Pancreas (tissue), 10 donors: ENCODE data around the gene TBX4. TPM values are rescaled to one million over a fixed set of nuclear protein-coding genes. Genes with fewer than 3 reads are reported as not detected.

Experiments used
- ATAC-seq, 4 donors: fragments of 200-7000 bp; cut with Tn5 transposase; one replicate each; pipeline versions ENCODE4 v1.8.0 to v1.9.1; 2020; ENCODE audit warnings: mild to moderate bottlenecking in 4 of 4, moderate library complexity in 4 of 4
- DNase-seq, 6 donors: peaks; one replicate each; pipeline ENCODE4 v3.0.0-alpha.2; 2020
- FAIRE-seq: peaks from 2 replicates; lab custom pipeline; 2012; peaks lifted over from hg19 to GRCh38; lab: Jason Lieb, UNC
- H3K27ac ChIP-seq, 4 donors: fragments of 200-600 bp; sonication (generic); 1 replicate in 3 of 4; 2 replicates in 1 of 4; pipeline versions ENCODE4 v1.5.0 to v1.8.0; 2020
- H3K27me3 ChIP-seq, 4 donors: fragments of 200-600 bp; one replicate each; pipeline ENCODE4 v1.8.0; 2021
- H3K36me3 ChIP-seq, 3 donors: fragments of 200-600 bp; sonication (generic) in 1 of 3; one replicate each; pipeline versions ENCODE4 v1.5.0 to v1.8.0; 2020 to 2021
- H3K4me1 ChIP-seq, 3 donors: fragments of 200-600 bp; one replicate each; pipeline ENCODE4 v1.8.0; 2021
- H3K4me3 ChIP-seq, 4 donors: fragments of 200-600 bp; sonication (generic) in 2 of 4; one replicate each; pipeline versions ENCODE4 v1.5.0 to v1.8.0; 2020 to 2021
- H3K9me3 ChIP-seq, 4 donors: fragments of 200-600 bp; one replicate each; pipeline ENCODE4 v1.8.0; 2021
- CTCF ChIP-seq, 4 donors: fragments of 200-600 bp; sonication (generic) in 3 of 4; IDR thresholded peaks; one replicate each; pipeline versions ENCODE4 v1.5.0 to v1.8.0; 2021; ENCODE audit warnings: antibody characterized with exemption in 4 of 4
- WGBS, 2 donors: extraction: QIAGEN DNeasy Blood & Tissue Kit; methylation state at CpG; one replicate each; pipeline ENCODE4 v1.1.7; 2013; 5-methylcytosine and 5-hydroxymethylcytosine counted together
- intact Hi-C, 3 donors: fragments of 100-400 bp; cut with DNase I; formaldehyde crosslinking; loops; one replicate each; pipeline versions ENCODE4 v1.11.1 to v1.14.2; 2022
- polyA plus RNA-seq, 2 donors: library from polyadenylated mRNA; stranded (reverse); fragments of 200-250 nt; gene quantifications; one replicate each; pipeline ENCODE4 v1.2.3, GENCODE V29; 2013
- total RNA-seq, 6 donors: library from RNA; stranded (reverse); fragmentation: NEBNext Ultra II Directional in 4 of 6; extraction: Animal tissue kit (Norgen Biotek cat#: 25700) in 4 of 6; gene quantifications; one replicate each; pipeline versions ENCODE4 v1.2.1 to v1.2.4, GENCODE V29; 2021 to 2023
- donor health status: healthy with polysubstance abuse.
- donor health status: DM: no; HTN: no; CAD: no; lungs with moderate emphysema.
- donor health status: DM: no; HTN: no; CAD: no.
- donor health status: control.
- donor health status: control.
- donor health status: Bipolar disorder and iron deficiency.
- donor health status: DM: yes; HTN: yes; CAD: no.
- donor health status: DM: no; HTN: no; CAD: no.
- donor health status: DM: no; HTN: no; CAD: no.
- donor health status: DM: yes; HTN: yes; CAD: no.

The TBX4 gene
- total and polyA plus RNA-seq, 8 donors = not detected

- H3K4me1 ChIP-seq = peaks cover 0 to 10% (median 6%) of the 10 kb centered on the region in 3 donors
- 14 to 15% methylated on average over 66 to 71 of the region's 71 CpGs for WGBS, 2 donors
- DNase-seq (peak in 2 of 6 donors; percentile 60 to 72), ATAC-seq (no peak), FAIRE-seq (no peak)
- no peaks in the 10 kb centered on the region for H3K36me3 ChIP-seq
- no peaks in the 10 kb centered on the region for H3K9me3 ChIP-seq
- peak overlapping the region in 1 of 4 donors; percentile 11 for H3K4me3 ChIP-seq
- H3K27ac ChIP-seq = no peak overlapping the region
- intact Hi-C loops = no loop called here
- H3K27me3 ChIP-seq = peaks cover 0 to 42% (median 8%) of the 10 kb centered on the region in 4 donors
- TF ChIP-seq CTCF (IDR thresholded peaks at IDR 0.05) = no peak
Measured at GRCh38 chr17:61404913-61405685, 47.1 kb upstream of the TBX4 start.

- DNase-seq = peak in 3 of 6 donors; percentile 21 to 70 (median 58)
- no peak for TF ChIP-seq CTCF (IDR thresholded peaks at IDR 0.05)
- intact Hi-C loops = no loop called here
- peaks cover 0 to 9% (median under 1%) of the 10 kb centered on the region in 3 donors for H3K4me1 ChIP-seq
- no peak for ATAC-seq
- FAIRE-seq = no peak
- WGBS, 2 donors = 57 to 60% methylated on average over 37 of the region's 37 CpGs
- no peaks in the 10 kb centered on the region for H3K36me3 ChIP-seq
- peak overlapping the region in 1 of 4 donors; percentile 3 for H3K27ac ChIP-seq
- peak overlapping the region in 1 of 4 donors; percentile 11 for H3K4me3 ChIP-seq
- peaks cover 0 to 42% (median 10%) of the 10 kb centered on the region in 4 donors for H3K27me3 ChIP-seq
- H3K9me3 ChIP-seq = no peaks in the 10 kb centered on the region
Measured at GRCh38 chr17:61405686-61406536, 46.3 kb upstream of the TBX4 start.

- H3K27ac ChIP-seq = no peak overlapping the region
- no peak for TF ChIP-seq CTCF (IDR thresholded peaks at IDR 0.05)
- H3K4me3 ChIP-seq = no peak overlapping the region
- FAIRE-seq (no peak), DNase-seq (no peak), ATAC-seq (no peak)
- no peaks in the 10 kb centered on the region for H3K36me3 ChIP-seq
- H3K4me1 ChIP-seq = peaks cover 0 to 12% (median under 1%) of the 10 kb centered on the region in 3 donors
- intact Hi-C loops = no loop called here
- H3K27me3 ChIP-seq = peaks cover 0 to 38% (median 12%) of the 10 kb centered on the region in 4 donors
- H3K9me3 ChIP-seq = no peaks in the 10 kb centered on the region
- WGBS, 2 donors = 50 to 58% methylated on average over 1 of the region's 1 CpG
Measured at GRCh38 chr17:61406537-61406845, 45.7 kb upstream of the TBX4 start.

- Histone ChIP-seq H3K4me3 (no peak overlapping the region), H3K27me3 (peaks cover 0 to 32% (median 12%) of the 10 kb centered on the region in 4 donors), H3K9me3 (no peaks in the 10 kb centered on the region), H3K36me3 (no peaks in the 10 kb centered on the region), H3K4me1 (peaks cover 0 to 12% (median 5%) of the 10 kb centered on the region in 3 donors), H3K27ac (no peak overlapping the region)
- no peak for TF ChIP-seq CTCF (IDR thresholded peaks at IDR 0.05)
- intact Hi-C loops = no loop called here
- 45 to 69% methylated on average over 8 of the region's 8 CpGs for WGBS, 2 donors
- peak in 1 of 6 donors; percentile 49 for DNase-seq
- FAIRE-seq = no peak
- no peak for ATAC-seq
Measured at GRCh38 chr17:61406971-61407911, 45.0 kb upstream of the TBX4 start.
